PFSK-1 (cell line): ENCODE data around the gene AWAT2.

Experiments
- POLR2AphosphoS5 ChIP-seq: IDR thresholded peaks from 2 replicates; pipeline ENCODE4 v1.6.1; 2012; ENCODE audit warnings: low read depth, mild to moderate bottlenecking, control low read depth, low read length, moderate library complexity
- REST ChIP-seq, 2 experiments: IDR thresholded peaks; 2 replicates each; pipeline versions ENCODE4 v1.6.1 to v1.8.0; 2011 to 2012; ENCODE audit warnings: low read depth in 2 of 2, low read length in 2 of 2, control low read depth in 1 of 2, inconsistent platforms in 1 of 2, mild to moderate bottlenecking in 1 of 2, moderate library complexity in 1 of 2; ENCODE audit not compliant: insufficient read depth in 1 of 2
- SIN3A ChIP-seq: IDR thresholded peaks from 2 replicates; pipeline ENCODE4 v1.6.1; 2012; ENCODE audit warnings: mild to moderate bottlenecking, low read length, moderate library complexity, borderline replicate concordance; ENCODE audit not compliant: insufficient read depth
- TAF1 ChIP-seq: IDR thresholded peaks from 2 replicates; pipeline ENCODE4 v1.6.1; 2012; ENCODE audit warnings: low read length, control low read depth, borderline replicate concordance; ENCODE audit not compliant: insufficient read depth

- TF ChIP-seq SIN3A: no peak
- no peak for TF ChIP-seq TAF1
- no peak for TF ChIP-seq REST (IDR thresholded peaks at IDR 0.05; ENCODE audit: insufficient read depth in 1 of 2, low read depth in 2 of 2, low read length in 2 of 2)
- TF ChIP-seq POLR2AphosphoS5: no peak
Observed at GRCh38 chrX:70082723-70083122, 33.0 kb upstream of the AWAT2 start.
